ENCODE data around the gene OVCH2. TPM values are rescaled to one million over a fixed set of nuclear protein-coding genes. Genes with fewer than 3 reads are reported as not detected.

OVCH2 gene
- total RNA-seq, 1 experiment from 2014 or later: 0.57 TPM

DNA sequence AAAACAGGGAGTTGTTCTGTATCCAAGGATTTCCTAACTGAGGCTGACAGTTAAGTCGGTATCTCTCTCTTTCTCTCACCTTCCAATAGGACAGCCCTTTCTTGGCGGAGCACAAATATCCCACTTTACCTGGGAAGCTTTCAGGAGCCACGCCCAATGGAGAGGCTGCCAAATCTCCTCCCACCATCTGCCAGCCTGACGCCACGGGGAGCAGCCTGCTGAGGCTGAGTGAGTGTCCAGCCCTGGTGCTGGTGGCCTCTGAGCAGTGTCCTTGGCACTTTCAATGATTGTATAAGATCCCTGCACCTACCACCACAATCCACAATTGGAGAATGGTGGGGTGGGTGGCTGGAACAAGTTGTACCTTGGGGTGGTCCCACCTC, 66.6 kb downstream of the OVCH2 start:
- CTCF ChIA-PET: interaction anchor here (0.9 to 4.7 kb wide), 3 partner anchors 18 to 90 kb away, joined by 3 to 31 read pairs (median 6); no protein-coding TSS in a partner anchor
- Mint-ChIP-seq H3K36me3 (peaks cover 12% of the 10 kb centered on the region), H3K27me3 (ENCODE audit: low read depth) (no peaks in the 10 kb centered on the region), H3K4me3 (no peak overlapping the region), H3K27ac (0 out of 2 replicates have a peak overlapping the region, but pooled peaks have one; percentile 35), H3K9me3 (no peaks in the 10 kb centered on the region), H3K4me1 (peaks cover 42% of the 10 kb centered on the region)
- no peak for TF ChIP-seq MXD4 (CRISPR knock-in tag; IDR thresholded peaks at IDR 0.05; ENCODE audit: borderline replicate concordance)
- TF ChIP-seq GRHL2 (CRISPR knock-in tag; IDR thresholded peaks at IDR 0.05; ENCODE audit: insufficient replicate concordance, severe bottlenecking): no peak
- TF ChIP-seq FOXK1 (CRISPR knock-in tag; IDR thresholded peaks at IDR 0.05): no peak
- TF ChIP-seq, protein P1, sequence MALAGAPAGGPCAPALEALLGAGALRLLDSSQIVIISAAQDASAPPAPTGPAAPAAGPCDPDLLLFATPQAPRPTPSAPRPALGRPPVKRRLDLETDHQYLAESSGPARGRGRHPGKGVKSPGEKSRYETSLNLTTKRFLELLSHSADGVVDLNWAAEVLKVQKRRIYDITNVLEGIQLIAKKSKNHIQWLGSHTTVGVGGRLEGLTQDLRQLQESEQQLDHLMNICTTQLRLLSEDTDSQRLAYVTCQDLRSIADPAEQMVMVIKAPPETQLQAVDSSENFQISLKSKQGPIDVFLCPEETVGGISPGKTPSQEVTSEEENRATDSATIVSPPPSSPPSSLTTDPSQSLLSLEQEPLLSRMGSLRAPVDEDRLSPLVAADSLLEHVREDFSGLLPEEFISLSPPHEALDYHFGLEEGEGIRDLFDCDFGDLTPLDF (CRISPR knock-in tag; IDR thresholded peaks at IDR 0.05): no peak
- no peak for TF ChIP-seq FOXP1 (CRISPR knock-in tag; IDR thresholded peaks at IDR 0.05; ENCODE audit: borderline replicate concordance)
- no peak for TF ChIP-seq CREB1 (CRISPR knock-in tag; IDR thresholded peaks at IDR 0.05)
- no peak for TF ChIP-seq HMGA2 (CRISPR knock-in tag; IDR thresholded peaks at IDR 0.05)
- TF ChIP-seq, protein P2, sequence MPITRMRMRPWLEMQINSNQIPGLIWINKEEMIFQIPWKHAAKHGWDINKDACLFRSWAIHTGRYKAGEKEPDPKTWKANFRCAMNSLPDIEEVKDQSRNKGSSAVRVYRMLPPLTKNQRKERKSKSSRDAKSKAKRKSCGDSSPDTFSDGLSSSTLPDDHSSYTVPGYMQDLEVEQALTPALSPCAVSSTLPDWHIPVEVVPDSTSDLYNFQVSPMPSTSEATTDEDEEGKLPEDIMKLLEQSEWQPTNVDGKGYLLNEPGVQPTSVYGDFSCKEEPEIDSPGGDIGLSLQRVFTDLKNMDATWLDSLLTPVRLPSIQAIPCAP (CRISPR knock-in tag; IDR thresholded peaks at IDR 0.05): no peak
- no peak for TF ChIP-seq ZNF416 (CRISPR knock-in tag; IDR thresholded peaks at IDR 0.05)
- TF ChIP-seq, protein P3, sequence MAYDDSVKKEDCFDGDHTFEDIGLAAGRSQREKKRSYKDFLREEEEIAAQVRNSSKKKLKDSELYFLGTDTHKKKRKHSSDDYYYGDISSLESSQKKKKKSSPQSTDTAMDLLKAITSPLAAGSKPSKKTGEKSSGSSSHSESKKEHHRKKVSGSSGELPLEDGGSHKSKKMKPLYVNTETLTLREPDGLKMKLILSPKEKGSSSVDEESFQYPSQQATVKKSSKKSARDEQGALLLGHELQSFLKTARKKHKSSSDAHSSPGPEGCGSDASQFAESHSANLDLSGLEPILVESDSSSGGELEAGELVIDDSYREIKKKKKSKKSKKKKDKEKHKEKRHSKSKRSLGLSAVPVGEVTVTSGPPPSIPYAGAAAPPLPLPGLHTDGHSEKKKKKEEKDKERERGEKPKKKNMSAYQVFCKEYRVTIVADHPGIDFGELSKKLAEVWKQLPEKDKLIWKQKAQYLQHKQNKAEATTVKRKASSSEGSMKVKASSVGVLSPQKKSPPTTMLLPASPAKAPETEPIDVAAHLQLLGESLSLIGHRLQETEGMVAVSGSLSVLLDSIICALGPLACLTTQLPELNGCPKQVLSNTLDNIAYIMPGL (CRISPR knock-in tag; IDR thresholded peaks at IDR 0.05): no peak
- TF ChIP-seq, protein P4, sequence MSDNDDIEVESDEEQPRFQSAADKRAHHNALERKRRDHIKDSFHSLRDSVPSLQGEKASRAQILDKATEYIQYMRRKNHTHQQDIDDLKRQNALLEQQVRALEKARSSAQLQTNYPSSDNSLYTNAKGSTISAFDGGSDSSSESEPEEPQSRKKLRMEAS (CRISPR knock-in tag; IDR thresholded peaks at IDR 0.05): no peak
- no peak for TF ChIP-seq ZNF121 (CRISPR knock-in tag; IDR thresholded peaks at IDR 0.05)
- no peak for DNase-seq (ENCODE audit: low spot score)
- peak; percentile 60 for ATAC-seq
- POLR2A ChIA-PET: no interaction called here

Other genes starting within 250 kb of the OVCH2 start
- 0.16 to 0.18 TPM in 2 of 3 replicates, not detected in the other for gene OLFML1, start 221.0 kb downstream of the OVCH2 start, total RNA-seq (2021)
- 12.5 to 21.4 TPM (median 12.9 TPM) in 3 replicates for gene PPFIBP2, start 192.5 kb downstream of the OVCH2 start, total RNA-seq (2021)
- 36.6 to 40.3 TPM (median 36.8 TPM) in 3 replicates for gene CYB5R2, start 33.0 kb downstream of the OVCH2 start, total RNA-seq (2021)
- not detected in 3 replicates for gene OR5P2, start 90.5 kb upstream of the OVCH2 start, total RNA-seq (2021)
- not detected in 3 replicates for gene OR5P3, start 124.4 kb upstream of the OVCH2 start, total RNA-seq (2021)
- gene OR10A6, start 224.8 kb upstream of the OVCH2 start, total RNA-seq (2021): not detected in 3 replicates
- gene OR10A3, start 235.2 kb upstream of the OVCH2 start, total RNA-seq (2021): not detected in 3 replicates